ENCODE data around the gene ADNP2. TPM values are rescaled to one million over a fixed set of nuclear protein-coding genes. Genes with fewer than 3 reads are reported as not detected.

Gene ADNP2
- total RNA-seq, 4 donors from 2014 or later = 10.4 to 16.6 (median 12.9) TPM

DNA sequence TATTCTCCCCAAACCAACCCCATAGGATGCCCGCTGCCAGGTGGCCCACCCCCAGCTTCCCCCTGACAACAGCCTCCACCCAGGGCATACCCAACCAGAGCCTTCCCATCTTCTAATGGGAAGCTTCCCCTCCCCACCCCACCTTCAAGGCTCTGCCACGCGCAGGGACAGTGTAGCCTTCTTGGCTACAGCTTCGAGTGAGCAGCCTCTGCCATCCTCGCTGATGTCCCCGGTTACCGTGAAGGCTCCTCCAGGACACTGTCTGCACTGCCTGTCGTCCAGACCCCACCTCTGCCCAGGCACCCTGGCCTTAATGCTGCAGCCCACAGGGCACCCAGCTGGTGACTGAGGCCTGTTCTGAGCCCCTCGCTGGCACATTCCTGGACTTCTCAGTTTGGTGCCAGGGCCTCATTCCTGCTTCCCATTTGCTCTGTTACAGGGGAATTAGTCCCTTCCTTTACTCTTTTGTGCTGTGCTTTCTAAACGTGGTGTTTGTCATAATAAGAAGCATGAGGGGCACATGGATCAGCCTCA, 13.0 kb upstream of the ADNP2 start:
- TF ChIP-seq POLR2A (IDR thresholded peaks at IDR 0.05) = no peak
- TF ChIP-seq, protein P1, sequence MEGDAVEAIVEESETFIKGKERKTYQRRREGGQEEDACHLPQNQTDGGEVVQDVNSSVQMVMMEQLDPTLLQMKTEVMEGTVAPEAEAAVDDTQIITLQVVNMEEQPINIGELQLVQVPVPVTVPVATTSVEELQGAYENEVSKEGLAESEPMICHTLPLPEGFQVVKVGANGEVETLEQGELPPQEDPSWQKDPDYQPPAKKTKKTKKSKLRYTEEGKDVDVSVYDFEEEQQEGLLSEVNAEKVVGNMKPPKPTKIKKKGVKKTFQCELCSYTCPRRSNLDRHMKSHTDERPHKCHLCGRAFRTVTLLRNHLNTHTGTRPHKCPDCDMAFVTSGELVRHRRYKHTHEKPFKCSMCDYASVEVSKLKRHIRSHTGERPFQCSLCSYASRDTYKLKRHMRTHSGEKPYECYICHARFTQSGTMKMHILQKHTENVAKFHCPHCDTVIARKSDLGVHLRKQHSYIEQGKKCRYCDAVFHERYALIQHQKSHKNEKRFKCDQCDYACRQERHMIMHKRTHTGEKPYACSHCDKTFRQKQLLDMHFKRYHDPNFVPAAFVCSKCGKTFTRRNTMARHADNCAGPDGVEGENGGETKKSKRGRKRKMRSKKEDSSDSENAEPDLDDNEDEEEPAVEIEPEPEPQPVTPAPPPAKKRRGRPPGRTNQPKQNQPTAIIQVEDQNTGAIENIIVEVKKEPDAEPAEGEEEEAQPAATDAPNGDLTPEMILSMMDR (IDR thresholded peaks at IDR 0.05) = no peak
- no peaks in the 10 kb centered on the region for H3K4me1 ChIP-seq
- no peak for DNase-seq
- no peaks in the 10 kb centered on the region for H3K36me3 ChIP-seq
- H3K27ac ChIP-seq = no peak overlapping the region
- no peaks in the 10 kb centered on the region for H3K9me3 ChIP-seq
- H3K27me3 ChIP-seq = no peaks in the 10 kb centered on the region
- H3K4me3 ChIP-seq = no peak overlapping the region
- 73 to 87% methylated on average over 3 to 10 of the region's 10 CpGs for WGBS, 2 donors
- intact Hi-C loops (cut with DNase I) = no loop called here

DNA sequence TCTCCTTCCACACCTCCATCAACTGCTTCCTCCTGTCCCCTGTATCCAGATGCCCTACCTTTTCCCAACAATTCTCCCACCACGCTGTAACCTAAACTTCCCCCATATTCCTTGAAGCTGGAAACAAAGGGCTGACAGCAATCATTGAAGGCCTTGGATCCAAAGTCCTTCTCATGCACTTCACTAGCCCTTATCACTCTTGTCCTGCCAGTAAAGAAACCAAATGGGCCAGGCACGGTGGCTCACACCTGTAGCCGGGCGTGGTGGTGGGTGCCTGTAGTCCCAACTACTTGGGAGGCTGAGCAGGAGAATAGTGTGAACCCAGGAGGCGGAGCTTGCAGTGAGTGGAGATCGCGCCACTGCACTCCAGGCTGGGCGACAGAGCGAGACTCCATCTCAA, 11.9 kb upstream of the ADNP2 start:
- Histone ChIP-seq H3K4me1 (no peaks in the 10 kb centered on the region), H3K9me3 (no peaks in the 10 kb centered on the region), H3K27ac (no peak overlapping the region), H3K36me3 (no peaks in the 10 kb centered on the region), H3K4me3 (no peak overlapping the region), H3K27me3 (no peaks in the 10 kb centered on the region)
- 85 to 98% methylated on average over 8 to 9 of the region's 9 CpGs for WGBS, 2 donors
- TF ChIP-seq, protein P1 (IDR thresholded peaks at IDR 0.05) = no peak
- no peak for TF ChIP-seq POLR2A (IDR thresholded peaks at IDR 0.05)
- intact Hi-C loops (cut with DNase I) = no loop called here
- DNase-seq = no peak

DNA sequence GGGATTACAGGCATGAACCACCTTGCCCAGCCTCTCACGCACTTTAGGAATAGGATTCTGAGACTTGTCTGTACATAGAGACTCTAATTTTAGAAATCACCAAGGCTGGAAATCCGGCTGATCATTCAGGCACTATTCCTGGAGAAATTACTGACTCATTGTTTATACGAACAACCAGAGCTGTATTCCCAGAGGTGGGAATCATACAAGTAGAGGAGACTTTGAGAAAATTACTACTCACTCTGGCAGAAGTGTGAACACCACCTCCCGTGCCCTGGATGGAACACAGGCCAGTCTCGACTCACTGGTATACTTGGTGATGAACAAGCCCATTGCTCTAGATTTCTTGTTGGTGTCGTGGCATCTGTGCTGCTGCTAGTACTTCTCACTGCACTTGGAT, 5.8 kb upstream of the ADNP2 start:
- no peak for DNase-seq
- no peaks in the 10 kb centered on the region for H3K27me3 ChIP-seq
- WGBS, 2 donors = 34 to 38% methylated on average over 6 of the region's 6 CpGs
- intact Hi-C loops (cut with DNase I) = no loop called here
- no peaks in the 10 kb centered on the region for H3K36me3 ChIP-seq
- H3K9me3 ChIP-seq = no peaks in the 10 kb centered on the region
- H3K4me1 ChIP-seq = peaks cover 0 to 15% (median 6%) of the 10 kb centered on the region in 3 donors
- TF ChIP-seq, protein P1 (IDR thresholded peaks at IDR 0.05) = no peak
- no peak for TF ChIP-seq POLR2A (IDR thresholded peaks at IDR 0.05)
- no peak overlapping the region for H3K4me3 ChIP-seq
- peak overlapping the region in 3 of 4 donors; percentile 5 to 31 (median 24) for H3K27ac ChIP-seq

DNA sequence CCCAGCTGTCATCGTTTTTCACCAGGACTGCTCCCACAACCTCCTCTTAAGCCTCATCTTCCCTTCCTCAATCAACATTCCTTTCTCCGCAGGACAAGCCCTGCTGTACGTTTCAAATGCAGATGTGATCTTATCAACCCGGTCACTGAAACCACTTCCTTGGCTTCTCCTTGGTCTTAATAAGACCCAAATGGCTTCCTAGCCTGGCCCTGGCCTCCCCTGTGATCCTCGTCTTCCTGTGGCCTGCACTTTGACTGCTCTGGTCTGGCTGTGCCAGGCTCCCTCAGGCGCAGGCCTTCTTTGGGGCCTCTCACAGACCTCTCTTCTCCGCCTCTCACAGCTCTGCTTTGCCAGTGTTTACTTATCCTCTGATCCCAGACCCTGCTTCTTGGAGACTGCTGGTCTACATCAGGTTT, 4.7 kb upstream of the ADNP2 start:
- 54 to 62% methylated on average over 7 of the region's 7 CpGs for WGBS, 2 donors
- no peaks in the 10 kb centered on the region for H3K9me3 ChIP-seq
- no peaks in the 10 kb centered on the region for H3K36me3 ChIP-seq
- peaks cover 0 to 15% (median 6%) of the 10 kb centered on the region in 3 donors for H3K4me1 ChIP-seq
- H3K4me3 ChIP-seq = no peak overlapping the region
- peak overlapping the region in 3 of 4 donors; percentile 13 to 52 (median 22) for H3K27ac ChIP-seq
- no peaks in the 10 kb centered on the region for H3K27me3 ChIP-seq
- no peak for TF ChIP-seq POLR2A (IDR thresholded peaks at IDR 0.05)
- TF ChIP-seq, protein P1 (IDR thresholded peaks at IDR 0.05) = no peak
- DNase-seq = no peak
- intact Hi-C loops (cut with DNase I) = no loop called here

DNA sequence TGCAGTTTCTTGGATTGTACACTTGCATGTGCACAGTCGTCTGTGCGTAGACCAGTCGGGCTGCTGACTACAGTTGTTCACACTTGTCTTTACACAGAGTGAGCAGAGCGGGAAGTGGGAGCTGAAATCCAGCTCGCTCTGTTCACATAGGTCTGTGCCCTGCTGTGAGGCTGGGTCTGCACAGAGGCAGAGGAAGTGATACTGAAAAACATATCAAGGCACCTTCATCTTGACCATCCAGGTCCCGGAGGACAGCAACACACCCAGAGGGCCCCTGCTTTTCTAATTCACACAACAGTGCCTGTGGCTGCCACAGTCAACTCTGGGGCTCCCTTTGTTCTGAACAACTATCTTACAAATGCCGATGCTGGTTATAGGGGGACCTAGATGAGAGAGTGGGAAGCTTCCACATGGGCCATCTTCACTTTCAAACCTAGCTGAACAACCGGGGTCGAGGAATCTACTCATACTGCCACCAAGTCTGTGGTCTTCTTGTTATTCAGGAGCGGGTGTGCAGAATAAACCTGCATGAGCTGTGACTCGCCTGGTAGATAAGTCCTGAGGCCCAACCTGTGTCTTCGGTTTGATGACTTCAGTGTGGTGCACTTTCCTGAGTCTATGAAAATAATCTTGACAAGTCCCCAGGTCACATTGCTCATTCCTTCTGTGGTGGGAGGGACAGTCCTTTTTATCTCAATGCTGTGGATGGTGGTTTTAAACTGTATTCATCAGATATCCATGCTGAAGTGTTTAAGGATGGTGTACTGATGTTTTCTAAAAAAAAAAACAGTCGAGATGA, 3.5 kb upstream of the ADNP2 start:
- Histone ChIP-seq H3K36me3 (no peaks in the 10 kb centered on the region), H3K4me3 (no peak overlapping the region), H3K27ac (peak overlapping the region in 1 of 4 donors; percentile 21), H3K27me3 (no peaks in the 10 kb centered on the region), H3K4me1 (peaks cover 7 to 23% (median 12%) of the 10 kb centered on the region in 3 donors), H3K9me3 (no peaks in the 10 kb centered on the region)
- no peak for DNase-seq
- TF ChIP-seq POLR2A (IDR thresholded peaks at IDR 0.05) = no peak
- 81 to 82% methylated on average over 12 to 13 of the region's 13 CpGs for WGBS, 2 donors
- intact Hi-C loops (cut with DNase I) = no loop called here
